22Rv1 (cell line): ENCODE results near the gene CD2AP.

Experiments used
- H3K27ac ChIP-seq: fragments of 450-650 bp; 2 replicates; pipeline ENCODE4 v1.5.1; 2017
- CTCF ChIP-seq: fragments of 450-650 bp; IDR thresholded peaks from 2 replicates; pipeline ENCODE4 v1.5.1; 2017; ENCODE audit warnings: mild to moderate bottlenecking
- ZFX ChIP-seq: fragments of 450-650 bp; IDR thresholded peaks from 2 replicates; pipeline ENCODE4 v1.6.1; 2017; ENCODE audit warnings: antibody characterized with exemption, borderline replicate concordance

Gene CD2AP

GRCh38 chr6:47674673-47675072, 197.1 kb downstream of the CD2AP start:
- TF ChIP-seq CTCF (no peak), ZFX (no peak)
- H3K27ac ChIP-seq, result no peak overlapping the region
